ENCODE measurements around the gene OSBPL6.

Gene OSBPL6

DNA sequence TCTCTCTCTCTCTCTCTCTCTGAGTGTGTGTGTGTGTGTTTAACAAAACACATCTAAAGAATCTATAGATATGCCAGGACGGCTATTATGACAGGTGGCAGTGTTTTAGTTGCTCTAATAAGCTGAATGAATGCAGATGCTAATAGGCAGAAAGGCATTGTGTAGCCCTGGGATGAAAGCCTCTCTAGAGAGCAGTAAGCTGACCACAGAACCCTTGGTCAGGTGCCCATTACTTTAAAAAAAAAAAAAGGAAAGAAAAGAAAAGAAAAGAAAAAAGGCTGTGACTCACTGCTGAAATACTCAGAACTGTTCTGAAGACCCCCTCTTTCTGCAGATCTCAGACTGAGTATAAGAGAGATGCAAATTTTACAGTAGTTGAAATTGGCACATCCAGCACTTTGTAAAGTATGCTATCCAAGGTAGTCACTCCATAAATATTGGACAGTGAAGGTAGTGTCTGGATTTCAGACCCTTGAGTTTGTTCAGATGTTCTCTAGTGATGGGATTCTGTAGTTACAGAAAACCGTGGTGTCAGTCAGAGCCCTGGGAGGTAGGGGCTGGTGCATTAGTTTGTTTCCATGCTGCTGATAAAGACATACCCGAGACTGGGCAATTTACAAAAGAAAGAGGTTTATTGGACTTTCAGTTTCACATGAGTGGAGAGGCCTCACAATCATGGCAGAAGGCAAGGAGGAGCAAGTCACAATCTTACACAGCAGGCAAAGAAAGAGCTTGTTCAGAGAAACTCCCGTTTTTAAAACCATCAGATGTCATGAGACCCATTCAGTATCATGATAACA, 30.9 kb downstream of the OSBPL6 start:
- no peak for DNase-seq
- Histone ChIP-seq H3K4me1 (ENCODE audit: insufficient read depth, low read length) (no peaks in the 10 kb centered on the region), H3K27ac (ENCODE audit: low read length) (no peak overlapping the region), H3K4me2 (ENCODE audit: insufficient read depth, low read length) (no peak overlapping the region), H3K27me3 (ENCODE audit: insufficient read depth, low read length, poor library complexity) (peaks cover 2% of the 10 kb centered on the region), H3K79me2 (ENCODE audit: insufficient read depth, low read length) (no peaks in the 10 kb centered on the region), H4K20me1 (ENCODE audit: insufficient read depth, low read length) (no peaks in the 10 kb centered on the region), H3K4me3 (ENCODE audit: low read depth in 1 of 2, low read length in 2 of 2) (no peak overlapping the region), H2AFZ (ENCODE audit: low read depth, low read length) (no peak overlapping the region), H3K9me3 (ENCODE audit: insufficient read depth, low read length, severe bottlenecking) (no peaks in the 10 kb centered on the region), H3K9ac (ENCODE audit: low read depth, low read length) (no peak overlapping the region), H3K36me3 (ENCODE audit: insufficient read depth, low read length) (no peaks in the 10 kb centered on the region)
- ATAC-seq (ENCODE audit: insufficient read depth, low read depth) = no peak
- TF ChIP-seq EZH2 (IDR thresholded peaks at IDR 0.05; ENCODE audit: borderline replicate concordance, low read depth, low read length, severe bottlenecking) = no peak
- TF ChIP-seq, protein P1, sequence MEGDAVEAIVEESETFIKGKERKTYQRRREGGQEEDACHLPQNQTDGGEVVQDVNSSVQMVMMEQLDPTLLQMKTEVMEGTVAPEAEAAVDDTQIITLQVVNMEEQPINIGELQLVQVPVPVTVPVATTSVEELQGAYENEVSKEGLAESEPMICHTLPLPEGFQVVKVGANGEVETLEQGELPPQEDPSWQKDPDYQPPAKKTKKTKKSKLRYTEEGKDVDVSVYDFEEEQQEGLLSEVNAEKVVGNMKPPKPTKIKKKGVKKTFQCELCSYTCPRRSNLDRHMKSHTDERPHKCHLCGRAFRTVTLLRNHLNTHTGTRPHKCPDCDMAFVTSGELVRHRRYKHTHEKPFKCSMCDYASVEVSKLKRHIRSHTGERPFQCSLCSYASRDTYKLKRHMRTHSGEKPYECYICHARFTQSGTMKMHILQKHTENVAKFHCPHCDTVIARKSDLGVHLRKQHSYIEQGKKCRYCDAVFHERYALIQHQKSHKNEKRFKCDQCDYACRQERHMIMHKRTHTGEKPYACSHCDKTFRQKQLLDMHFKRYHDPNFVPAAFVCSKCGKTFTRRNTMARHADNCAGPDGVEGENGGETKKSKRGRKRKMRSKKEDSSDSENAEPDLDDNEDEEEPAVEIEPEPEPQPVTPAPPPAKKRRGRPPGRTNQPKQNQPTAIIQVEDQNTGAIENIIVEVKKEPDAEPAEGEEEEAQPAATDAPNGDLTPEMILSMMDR (IDR thresholded peaks at IDR 0.05; ENCODE audit: borderline replicate concordance, extremely low read depth, low read length, poor library complexity, severe bottlenecking) = no peak

DNA sequence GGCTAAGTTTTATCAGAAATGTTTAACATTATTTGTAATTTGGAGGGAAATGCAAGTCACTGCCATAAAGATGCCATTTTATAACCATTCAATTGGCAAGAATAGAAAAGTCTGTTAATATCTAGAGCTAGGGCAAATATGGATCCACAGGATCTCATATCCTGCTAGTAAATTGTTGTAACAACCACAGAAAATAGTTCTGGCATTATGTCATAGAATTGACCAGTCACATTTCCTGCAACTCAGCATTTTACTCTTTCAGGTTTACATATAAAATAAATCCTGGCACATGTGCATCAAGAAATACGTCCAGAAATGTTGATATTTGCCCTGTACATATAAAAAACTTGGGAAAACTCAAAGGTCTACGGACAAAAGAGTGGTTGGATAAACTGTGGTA, 32.9 kb downstream of the OSBPL6 start:
- no peaks in the 10 kb centered on the region for H3K4me1 ChIP-seq (ENCODE audit: insufficient read depth, low read length)
- H3K9ac ChIP-seq (ENCODE audit: low read depth, low read length) = no peak overlapping the region
- no peak overlapping the region for H2AFZ ChIP-seq (ENCODE audit: low read depth, low read length)
- no peaks in the 10 kb centered on the region for H3K9me3 ChIP-seq (ENCODE audit: insufficient read depth, low read length, severe bottlenecking)
- H3K79me2 ChIP-seq (ENCODE audit: insufficient read depth, low read length) = no peaks in the 10 kb centered on the region
- no peaks in the 10 kb centered on the region for H3K36me3 ChIP-seq (ENCODE audit: insufficient read depth, low read length)
- no peak overlapping the region for H3K4me2 ChIP-seq (ENCODE audit: insufficient read depth, low read length)
- DNase-seq = no peak
- no peak overlapping the region for H3K4me3 ChIP-seq (ENCODE audit: low read depth in 1 of 2, low read length in 2 of 2)
- H3K27ac ChIP-seq (ENCODE audit: low read length) = no peak overlapping the region
- H3K27me3 ChIP-seq (ENCODE audit: insufficient read depth, low read length, poor library complexity) = peaks cover 5% of the 10 kb centered on the region
- no peaks in the 10 kb centered on the region for H4K20me1 ChIP-seq (ENCODE audit: insufficient read depth, low read length)
- no peak for TF ChIP-seq EZH2 (IDR thresholded peaks at IDR 0.05; ENCODE audit: borderline replicate concordance, low read depth, low read length, severe bottlenecking)
- TF ChIP-seq, protein P1 (IDR thresholded peaks at IDR 0.05; ENCODE audit: borderline replicate concordance, extremely low read depth, low read length, poor library complexity, severe bottlenecking) = no peak
- ATAC-seq (ENCODE audit: insufficient read depth, low read depth) = no peak

- Histone ChIP-seq H3K27ac (ENCODE audit: low read length) (no peak overlapping the region), H3K79me2 (ENCODE audit: insufficient read depth, low read length) (no peaks in the 10 kb centered on the region), H2AFZ (ENCODE audit: low read depth, low read length) (no peak overlapping the region), H4K20me1 (ENCODE audit: insufficient read depth, low read length) (no peaks in the 10 kb centered on the region), H3K27me3 (ENCODE audit: insufficient read depth, low read length, poor library complexity) (peaks cover 5% of the 10 kb centered on the region), H3K9ac (ENCODE audit: low read depth, low read length) (no peak overlapping the region), H3K4me2 (ENCODE audit: insufficient read depth, low read length) (no peak overlapping the region), H3K4me3 (ENCODE audit: low read depth in 1 of 2, low read length in 2 of 2) (no peak overlapping the region), H3K4me1 (ENCODE audit: insufficient read depth, low read length) (no peaks in the 10 kb centered on the region), H3K36me3 (ENCODE audit: insufficient read depth, low read length) (no peaks in the 10 kb centered on the region), H3K9me3 (ENCODE audit: insufficient read depth, low read length, severe bottlenecking) (no peaks in the 10 kb centered on the region)
- no peak for TF ChIP-seq EZH2 (IDR thresholded peaks at IDR 0.05; ENCODE audit: borderline replicate concordance, low read depth, low read length, severe bottlenecking)
- TF ChIP-seq, protein P1 (IDR thresholded peaks at IDR 0.05; ENCODE audit: borderline replicate concordance, extremely low read depth, low read length, poor library complexity, severe bottlenecking) = no peak
- no peak for DNase-seq
- no peak for ATAC-seq (ENCODE audit: insufficient read depth, low read depth)
Observed at GRCh38 chr2:178229927-178230326, 35.6 kb downstream of the OSBPL6 start.
